ENCODE results near the gene BIRC2.

DNA sequence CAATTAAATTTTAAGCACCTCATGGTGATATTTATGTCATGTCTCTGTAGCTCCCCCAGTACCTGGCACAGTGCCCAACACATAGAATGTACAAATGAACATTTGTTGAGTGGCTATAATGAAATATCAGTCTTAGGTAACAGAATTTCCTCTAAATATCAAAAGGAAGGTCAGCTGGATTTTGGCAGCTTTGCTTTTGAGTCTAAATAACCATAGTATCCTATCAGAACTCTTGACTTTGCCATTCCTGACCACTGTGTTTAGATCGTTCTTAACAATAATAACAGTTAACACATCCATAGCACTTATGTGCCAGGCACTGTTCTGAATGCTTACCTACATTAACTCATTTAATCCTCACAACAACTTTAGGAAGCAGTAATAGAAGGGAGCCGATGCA is 79.0 kb downstream of the BIRC2 start:
- TF ChIP-seq SPI1 (IDR thresholded peaks at IDR 0.05; ENCODE audit: low read depth, low read length) (no peak), POLR2AphosphoS5 (IDR thresholded peaks at IDR 0.05; ENCODE audit: low read depth, low read length) (no peak), POLR2A (IDR thresholded peaks at IDR 0.05; ENCODE audit: low read depth, low read length) (no peak), TAF1 (IDR thresholded peaks at IDR 0.05; ENCODE audit: low read depth, low read length) (no peak)
